Activated T-cell treated with anti-CD3 and anti-CD28 coated beads for 24 hours (primary cell): ENCODE measurements around the gene XRCC6.
A peak's percentile ranks its signal among the peaks of the same experiment; 100 is the strongest.
"Not testable (repeated sequence)": the region's sequence is repeated elsewhere in the genome, so short reads cannot be mapped to it uniquely, and the experiment has no call there.

Experiments
- DNase-seq: peaks from one replicate; pipeline ENCODE4 v3.0.0-alpha.2; 2020; ENCODE audit warnings: low read depth

XRCC6 gene

GRCh38 chr22:41650821-41651220, 29.7 kb downstream of the XRCC6 start:
- no peak for DNase-seq

DNA sequence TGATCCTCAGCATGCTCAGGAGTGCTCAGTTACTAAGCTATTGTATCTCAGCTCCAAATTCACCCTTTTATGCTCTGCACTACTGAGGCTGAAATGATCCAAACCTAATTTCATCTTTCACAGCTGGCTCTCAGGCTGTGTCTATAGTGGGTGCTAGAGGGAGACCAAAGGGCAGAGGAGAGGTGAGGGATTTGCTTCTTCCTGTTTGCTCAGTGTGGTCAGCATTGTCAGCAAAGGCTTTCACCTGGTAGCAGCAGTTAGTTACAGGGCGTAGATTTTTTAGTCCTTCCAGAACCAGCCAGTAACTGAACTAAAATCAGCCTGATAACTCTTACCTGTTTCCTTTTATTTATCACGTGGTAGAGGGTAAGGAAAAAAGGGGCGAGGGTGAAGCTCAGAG, 33.2 kb downstream of the XRCC6 start:
- DNase-seq, result no peak

DNA sequence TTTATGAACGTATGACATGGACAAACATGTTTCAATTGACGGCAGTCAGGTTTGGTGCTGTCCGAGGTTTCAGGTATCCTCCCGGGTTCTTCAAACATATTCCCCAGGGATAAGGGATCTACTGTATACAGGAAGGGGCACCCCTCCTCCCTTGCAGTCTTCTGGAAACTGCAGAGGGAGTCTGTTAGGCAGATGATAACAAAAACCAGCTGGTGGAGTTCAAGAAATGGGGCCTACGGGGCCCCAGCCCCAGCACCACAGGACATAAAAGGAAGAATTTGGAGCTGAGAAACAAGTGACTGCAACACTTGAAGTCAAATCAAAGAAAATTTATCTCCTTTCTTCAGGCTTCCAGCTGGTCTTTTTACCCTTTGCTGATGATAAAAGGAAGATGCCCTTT, 35.5 kb downstream of the XRCC6 start:
- no peak for DNase-seq

DNA sequence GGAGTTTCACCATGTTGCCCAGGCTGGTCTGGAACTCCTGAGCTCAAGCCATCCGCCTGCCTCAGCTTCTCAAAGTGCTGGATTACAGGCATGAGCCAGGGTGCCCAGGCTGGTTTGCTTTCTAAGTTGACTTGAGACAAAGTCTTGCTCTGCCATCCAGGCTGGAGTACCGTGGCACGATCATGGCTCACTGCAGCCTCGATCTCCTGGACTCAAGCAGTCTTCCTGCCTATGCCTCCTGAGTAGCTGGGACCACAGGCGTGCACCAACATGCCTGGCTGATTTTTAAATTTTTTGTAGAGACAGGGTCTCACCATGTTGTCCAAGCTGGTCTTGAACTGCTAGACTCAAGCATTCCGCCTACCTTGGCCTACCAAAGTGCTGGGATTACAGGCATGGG, 36.6 kb downstream of the XRCC6 start:
- no peak for DNase-seq

- no peak for DNase-seq
These were observed 37.8 kb downstream of the XRCC6 start for GRCh38 chr22:41658869-41659268.

DNA sequence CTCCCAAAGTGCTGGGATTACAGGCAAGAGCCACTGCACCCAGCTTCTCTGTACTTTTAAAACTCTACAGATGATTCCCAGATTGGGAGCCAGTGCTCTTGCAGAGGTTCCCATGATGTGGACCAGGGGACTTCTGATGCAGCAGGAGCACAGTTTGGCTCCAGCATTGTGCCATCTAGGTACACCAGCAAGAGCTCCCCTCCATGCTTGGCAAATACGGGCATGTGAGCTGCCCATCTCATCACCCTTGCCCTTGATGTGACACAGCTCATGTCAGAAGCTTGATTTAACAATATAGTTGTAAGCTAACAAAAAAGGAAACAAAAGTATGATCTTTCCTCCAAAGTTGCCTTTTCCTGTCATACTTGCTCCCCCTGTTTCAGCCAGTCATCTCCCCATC, 38.8 kb downstream of the XRCC6 start:
- DNase-seq, result no peak

DNA sequence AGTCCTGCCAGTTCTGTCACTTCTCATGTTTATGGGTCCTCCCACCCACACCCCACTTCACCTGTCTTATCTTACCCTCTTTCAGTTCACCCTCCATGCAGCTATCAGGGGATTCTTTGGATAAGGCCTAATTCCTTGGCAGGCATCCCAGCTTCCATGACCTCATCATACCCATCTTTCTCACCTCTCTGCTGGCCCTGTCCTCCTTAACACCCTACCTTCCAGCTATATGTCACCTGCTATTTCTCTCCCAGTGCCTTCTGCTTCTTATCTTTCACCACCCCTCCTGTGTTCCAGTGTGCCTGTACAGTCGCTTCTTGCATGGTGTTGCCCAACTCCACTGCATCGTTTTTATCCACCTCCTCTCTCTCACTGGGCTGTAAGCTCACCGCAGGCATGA, 39.3 kb downstream of the XRCC6 start:
- DNase-seq, result no peak

DNA sequence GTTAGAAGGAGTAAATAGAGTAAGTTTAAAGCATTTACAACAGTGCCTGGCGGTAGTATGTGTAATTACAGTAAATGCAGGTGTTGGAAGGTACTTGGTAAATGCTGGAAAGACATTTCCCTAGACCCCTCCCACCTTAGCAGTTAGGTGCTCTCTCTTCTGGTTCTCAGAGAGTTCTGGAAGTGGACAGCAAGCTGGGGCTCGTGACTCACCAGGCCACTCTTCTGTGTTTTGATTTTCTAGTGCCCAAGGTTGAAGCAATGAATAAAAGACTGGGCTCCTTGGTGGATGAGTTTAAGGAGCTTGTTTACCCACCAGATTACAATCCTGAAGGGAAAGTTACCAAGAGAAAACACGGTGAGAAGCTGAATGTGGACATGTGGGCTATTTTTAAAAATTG, 40.0 kb downstream of the XRCC6 start:
- DNase-seq, result no peak

GRCh38 chr22:41661713-41662112, 40.6 kb downstream of the XRCC6 start:
- no peak for DNase-seq

GRCh38 chr22:41663594-41663993, 42.5 kb downstream of the XRCC6 start:
- not testable (repeated sequence) for DNase-seq

- DNase-seq, result no peak
These were observed 43.4 kb downstream of the XRCC6 start for GRCh38 chr22:41664490-41664889.

DNA sequence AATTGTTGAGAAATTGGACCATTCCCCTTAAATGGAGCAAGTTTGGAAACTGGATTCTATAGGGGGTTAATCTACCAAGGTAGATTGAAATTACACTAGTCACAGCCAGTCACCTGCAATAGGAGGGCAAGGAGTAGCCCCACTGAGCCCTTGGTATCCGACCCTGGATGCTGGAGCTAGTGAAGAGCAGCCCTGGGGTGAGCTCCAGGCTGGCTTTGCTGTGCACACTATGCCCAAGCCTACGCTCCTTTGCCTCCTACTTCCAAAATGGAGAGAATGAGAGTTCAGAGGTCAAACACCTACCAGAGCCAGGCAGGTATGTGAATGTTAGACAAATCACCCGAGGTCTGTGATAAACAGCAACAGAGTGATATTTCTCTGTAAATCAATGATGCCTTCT, 43.9 kb downstream of the XRCC6 start:
- no peak for DNase-seq

GRCh38 chr22:41668971-41669911, 48.1 kb downstream of the XRCC6 start:
- DNase-seq, result no peak

DNA sequence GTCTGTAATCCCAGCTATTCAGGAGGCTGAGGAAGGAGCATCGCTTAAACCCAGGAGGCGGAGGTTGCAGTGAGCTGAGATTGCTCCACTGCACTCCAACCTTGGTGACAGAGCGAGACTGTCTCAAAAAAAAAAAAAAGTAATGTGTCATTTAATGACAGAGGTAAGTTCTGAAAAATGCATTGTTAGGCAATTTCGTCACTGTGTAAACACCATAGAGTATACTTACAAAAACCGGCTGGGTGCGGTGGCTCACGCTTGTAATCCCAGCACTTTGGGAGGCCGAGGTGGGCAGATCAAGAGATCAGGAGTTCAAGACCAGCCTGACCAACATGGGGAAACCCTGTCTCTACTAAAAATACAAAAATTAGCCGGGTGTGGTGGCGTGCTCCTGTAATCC, 51.0 kb downstream of the XRCC6 start:
- DNase-seq, result not testable (repeated sequence)

GRCh38 chr22:41672780-41673509, 51.9 kb downstream of the XRCC6 start:
- DNase-seq, result no peak

DNA sequence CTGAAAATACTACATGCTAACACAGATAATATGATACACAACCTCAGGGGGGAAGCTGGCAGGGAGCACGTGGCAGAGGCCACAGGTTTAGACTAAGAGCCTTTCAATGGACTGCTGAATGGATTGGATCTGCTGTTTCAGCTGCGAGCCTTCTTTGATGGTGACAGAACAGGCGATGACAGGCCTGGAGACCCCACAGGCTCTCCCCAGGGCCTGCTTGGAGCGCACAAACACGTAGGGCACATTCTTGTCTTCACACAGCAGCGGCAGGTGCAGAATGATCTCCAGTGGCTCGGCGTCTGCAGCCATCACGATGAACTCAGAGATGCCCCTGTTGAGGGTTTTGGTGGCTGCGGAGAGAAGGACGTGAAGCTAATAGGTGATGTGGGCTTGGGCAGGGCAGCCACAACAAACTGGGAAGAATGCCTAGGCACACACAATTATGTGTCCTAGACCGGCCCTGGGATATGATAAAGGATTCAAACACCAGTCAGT, 53.8 kb downstream of the XRCC6 start:
- DNase-seq, result no peak

DNA sequence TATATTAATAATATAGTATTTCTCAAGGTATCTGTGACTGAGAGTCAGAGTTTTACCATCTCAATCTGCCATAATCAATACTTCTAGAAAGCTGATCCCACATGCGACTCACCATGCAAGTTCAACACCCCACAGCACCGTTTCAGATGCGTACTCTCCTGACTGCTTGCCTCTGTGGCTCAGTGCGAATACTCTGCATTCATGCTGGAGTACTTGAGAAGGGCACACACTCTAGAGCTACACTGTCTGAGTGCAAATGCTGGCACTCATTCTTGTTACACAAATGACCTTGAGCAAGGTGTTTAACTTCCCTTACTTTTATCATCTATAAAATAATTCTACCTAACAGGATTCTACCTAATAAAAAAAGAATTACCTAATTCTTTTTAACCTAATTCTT, 55.0 kb downstream of the XRCC6 start:
- DNase-seq, result no peak

DNA sequence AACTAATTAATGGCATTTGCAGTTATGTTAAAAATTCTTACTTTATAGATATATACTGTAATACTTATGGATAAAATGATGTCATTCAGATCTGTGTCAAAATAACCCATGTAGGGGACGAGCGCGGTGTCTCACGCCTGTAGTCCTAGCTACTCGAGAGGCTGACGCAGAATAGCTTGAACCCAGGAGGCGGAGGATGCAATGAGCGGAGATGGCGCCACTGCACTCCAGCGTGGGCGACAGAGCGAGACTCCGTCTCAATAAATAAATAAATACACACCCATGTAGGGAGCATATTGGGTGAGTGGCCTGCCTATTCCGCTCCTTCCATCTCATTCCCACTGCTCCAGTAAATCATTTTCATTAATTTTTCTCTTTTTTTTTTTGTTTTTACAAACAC, 60.5 kb downstream of the XRCC6 start:
- no peak for DNase-seq

- DNase-seq, result peak; percentile 77
These were observed 61.1 kb downstream of the XRCC6 start for GRCh38 chr22:41682033-41682807.

DNA sequence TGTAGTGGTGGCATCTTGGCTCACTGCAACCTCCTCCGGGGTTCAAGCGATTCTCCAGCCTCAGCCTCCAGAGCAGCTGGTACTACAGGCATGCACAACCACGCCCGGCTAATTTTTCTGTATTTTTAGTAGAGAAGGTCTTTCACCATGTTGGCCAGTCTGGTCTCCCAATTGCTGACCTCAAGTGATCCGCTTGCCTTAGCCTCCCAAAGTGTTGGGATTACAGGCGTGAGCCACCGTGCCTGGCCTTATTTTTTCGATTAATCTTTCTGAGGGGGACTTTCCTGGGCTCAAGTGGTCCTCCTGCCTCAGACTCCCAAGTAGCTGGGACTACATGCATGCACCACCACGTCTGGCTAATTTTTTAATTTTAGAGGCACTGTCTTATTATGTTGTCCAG, 62.0 kb downstream of the XRCC6 start:
- no peak for DNase-seq

DNA sequence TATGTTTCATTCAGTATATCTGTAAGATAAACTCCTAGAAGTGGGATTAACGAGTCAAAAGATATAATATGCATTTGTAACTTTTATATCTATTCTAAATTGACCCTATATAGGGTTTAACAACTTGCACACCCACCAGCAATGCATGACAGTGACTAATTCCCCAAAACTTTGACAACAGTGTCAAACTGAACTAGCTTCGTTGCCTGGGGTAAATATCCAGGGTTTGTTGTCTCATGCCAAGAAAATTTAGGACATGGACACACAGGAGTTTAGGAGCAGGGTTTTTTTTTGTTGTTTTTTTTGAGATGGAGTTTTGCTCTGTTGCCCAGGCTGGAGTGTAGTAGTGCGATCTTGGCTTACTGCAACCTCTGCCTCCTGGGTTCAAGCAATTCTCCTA, 62.5 kb downstream of the XRCC6 start:
- DNase-seq, result no peak

DNA sequence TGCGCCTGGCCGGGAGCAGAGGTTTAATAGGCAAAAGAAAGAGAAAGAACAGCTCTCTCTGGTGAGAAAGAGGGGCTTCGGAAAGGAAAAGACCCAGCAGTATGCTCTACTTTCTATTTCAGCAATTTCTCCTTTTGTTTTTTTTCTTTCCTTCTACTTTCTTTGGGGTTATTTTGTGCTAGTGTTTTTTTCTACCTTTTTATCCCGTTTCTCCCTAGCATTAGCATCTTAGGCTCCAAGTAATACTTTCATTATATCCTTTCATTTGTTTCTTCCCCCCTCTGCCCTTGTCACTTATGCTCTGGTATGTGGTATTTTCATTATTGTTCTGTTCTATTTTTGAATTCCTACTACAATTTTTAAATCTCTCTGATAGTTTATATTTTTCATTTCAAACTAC, 63.1 kb downstream of the XRCC6 start:
- DNase-seq, result no peak
